ENCODE results near the gene UGT2B10. TPM values are rescaled to one million over a fixed set of nuclear protein-coding genes. Genes with fewer than 3 reads are reported as not detected.

The UGT2B10 gene
- total and polyA plus RNA-seq, 2 of the 8 experiments (the other 6 are each of a cell fraction or from before 2014, with no cell fraction given), result not detected

DNA sequence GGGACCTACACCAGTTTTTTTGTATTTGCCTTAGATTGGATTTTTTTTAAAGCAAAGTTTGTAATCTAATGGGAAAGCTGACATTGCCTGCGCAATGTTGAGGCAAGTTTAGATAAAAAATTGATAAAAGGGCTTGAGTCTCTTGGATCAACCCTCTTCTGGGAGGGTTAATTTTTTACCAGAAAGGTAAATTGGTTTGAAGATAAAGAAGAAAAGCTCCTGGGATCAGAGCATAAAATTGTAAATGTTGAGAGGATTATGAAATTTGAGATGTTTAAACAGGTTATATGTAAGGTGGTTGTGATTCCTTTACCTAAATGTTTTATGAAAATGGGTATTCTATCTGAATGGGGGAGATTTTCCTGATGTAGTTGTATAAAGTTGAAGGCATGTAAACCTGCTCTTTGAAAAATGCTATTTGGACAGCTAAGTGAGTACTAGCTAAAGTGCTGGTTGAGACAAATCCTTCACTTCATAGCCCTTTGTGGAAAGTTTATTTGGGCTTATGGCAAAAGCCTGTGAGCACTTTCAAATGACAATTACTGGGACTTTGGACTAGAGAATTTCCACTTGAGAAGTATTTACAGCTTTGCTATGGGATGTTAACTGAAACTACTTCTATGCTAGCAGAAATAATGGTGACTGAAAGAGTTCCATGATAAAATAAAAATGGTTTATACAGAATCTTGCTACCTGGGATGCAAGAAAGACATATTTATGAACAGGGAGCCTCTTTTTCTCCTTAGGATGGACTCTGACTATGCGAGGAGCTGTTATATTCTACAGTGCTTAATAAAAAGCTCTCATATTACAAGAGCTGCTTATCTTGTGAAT is 56.2 kb downstream of the UGT2B10 start:
- Histone ChIP-seq H4K91ac (replicated peaks; ENCODE audit: insufficient read length, low read length) (no peak overlapping the region), H2BK12ac (ENCODE audit: low read depth, low read length) (no peak overlapping the region), H3K36me3 (ENCODE audit: control insufficient read depth in 2 of 4, insufficient read depth in 4 of 4, low read length in 3 of 4) (no peaks in the 10 kb centered on the region), H2BK5ac (ENCODE audit: low read depth, low read length) (no peak overlapping the region), H2BK15ac (ENCODE audit: low read length) (no peak overlapping the region), H3K9me3 (ENCODE audit: insufficient read depth in 2 of 2, low read depth in 1 of 2, low read length in 1 of 2) (no peaks in the 10 kb centered on the region; a peak in 1 of 4 replicates), H3K4ac (replicated peaks; ENCODE audit: insufficient read length, low read depth, low read length) (no peak overlapping the region), H3K79me2 (ENCODE audit: control insufficient read depth in 1 of 2, insufficient read depth in 2 of 2, low read length in 2 of 2) (no peaks in the 10 kb centered on the region), H4K5ac (ENCODE audit: insufficient read length, low read depth, low read length) (no peak overlapping the region), H4K20me1 (replicated peaks in 1 of 2; ENCODE audit: control insufficient read depth in 1 of 2, insufficient read depth in 2 of 2, low read length in 2 of 2) (no peaks in the 10 kb centered on the region), H3K23ac (ENCODE audit: insufficient read length) (no peak overlapping the region), H2AK5ac (ENCODE audit: low read depth, low read length) (no peak overlapping the region), H3K14ac (ENCODE audit: insufficient read length) (no peak overlapping the region), H3K18ac (ENCODE audit: extremely low read depth, low read length) (no peak overlapping the region), H4K8ac (ENCODE audit: extremely low read depth, insufficient read depth, low read length) (no peak overlapping the region), H3K9ac (replicated peaks in 1 of 4; ENCODE audit: extremely low read depth in 1 of 4, low read depth in 3 of 4, low read length in 3 of 4) (no peak overlapping the region), H3K4me3 (ENCODE audit: extremely low read depth in 1 of 4, insufficient read depth in 2 of 4, low read depth in 3 of 4, low read length in 4 of 4) (no peak overlapping the region), H3K4me1 (replicated peaks in 1 of 4; ENCODE audit: control insufficient read depth in 3 of 4, insufficient read depth in 4 of 4, low read length in 3 of 4) (no peaks in the 10 kb centered on the region), H3K79me1 (ENCODE audit: low read depth, low read length) (no peaks in the 10 kb centered on the region), H3K27ac (ENCODE audit: low read depth, low read length) (no peak overlapping the region; the same call in 1 of the 2 replicates), H2BK20ac (ENCODE audit: low read length) (no peak overlapping the region), H3K56ac (replicated peaks; ENCODE audit: insufficient read length, low read depth, low read length) (no peak overlapping the region), H3K27me3 (replicated peaks in 1 of 4; ENCODE audit: control insufficient read depth in 3 of 4, extremely low read depth in 1 of 4, insufficient read depth in 3 of 4, low read length in 3 of 4) (no peaks in the 10 kb centered on the region), H2BK120ac (replicated peaks; ENCODE audit: low read depth, low read length) (no peak overlapping the region), H2AFZ (ENCODE audit: low read length) (no peak overlapping the region), H3K4me2 (ENCODE audit: insufficient read depth in 1 of 2, low read depth in 2 of 2, low read length in 2 of 2) (no peak overlapping the region), H3K23me2 (ENCODE audit: low read depth, low read length) (no peaks in the 10 kb centered on the region; the same call in 1 of the 2 replicates)
- POLR2A ChIA-PET (ENCODE audit: partially characterized antibody), result no interaction called here
- DNase-seq (ENCODE audit: low read depth in 1 of 2, low spot score in 2 of 2) (no peak), FAIRE-seq (no peak)
- 92% methylated on average over 2 of the region's 2 CpGs; no CpG with 5 or more reads in 1 of the 2 experiments for whole genome bisulfite sequencing, 2 experiments (ENCODE audit: extremely low coverage in 1 of 2, insufficient coverage in 1 of 2, insufficient read length in 1 of 2, insufficient replicate concordance in 2 of 2, low coverage in 1 of 2, low lambda C conversion rate in 2 of 2, missing lambda C conversion rate in 1 of 2)
- TF ChIP-seq RNF2 (IDR thresholded peaks at IDR 0.05; ENCODE audit: borderline replicate concordance, low read depth, low read length, missing control alignments, poor library complexity, severe bottlenecking) (no peak), HDAC2 (IDR thresholded peaks at IDR 0.05; ENCODE audit: borderline replicate concordance in 1 of 2, low read depth in 2 of 2, low read length in 2 of 2) (no peak), CEBPB (IDR thresholded peaks at IDR 0.05; ENCODE audit: low read depth, low read length) (no peak), CTBP2 (IDR thresholded peaks at IDR 0.05; ENCODE audit: borderline replicate concordance, insufficient read depth, insufficient read length, low read length) (no peak), SP2 (IDR thresholded peaks at IDR 0.05; ENCODE audit: low read length) (no peak), SP4 (IDR thresholded peaks at IDR 0.05; ENCODE audit: low read length) (no peak), ZNF274 (IDR thresholded peaks at IDR 0.05; ENCODE audit: borderline replicate concordance, extremely low read depth, low read length) (no peak), GTF2F1 (IDR thresholded peaks at IDR 0.05; ENCODE audit: borderline replicate concordance, low read depth, low read length) (no peak), CHD2 (IDR thresholded peaks at IDR 0.05; ENCODE audit: low read length) (no peak), EP300 (IDR thresholded peaks at IDR 0.05; ENCODE audit: borderline replicate concordance in 1 of 2, low read depth in 2 of 2, low read length in 2 of 2) (no peak), RXRA (IDR thresholded peaks at IDR 0.05; ENCODE audit: insufficient read depth, low read depth, low read length) (no peak), TBP (IDR thresholded peaks at IDR 0.05; ENCODE audit: low read depth, low read length) (no peak)
- CTCF ChIA-PET (ENCODE audit: partially characterized antibody), result interaction anchor here (0.9 kb wide), 1 partner anchor 25 kb away, joined by 3 read pairs; no protein-coding TSS in a partner anchor

Measured in H1 (cell line).